ENCODE measurements around the gene CTPS2. TPM values are rescaled to one million over a fixed set of nuclear protein-coding genes. Genes with fewer than 3 reads are reported as not detected.

The CTPS2 gene
- 7.0 and 8.0 TPM in 2 replicates for total RNA-seq

DNA sequence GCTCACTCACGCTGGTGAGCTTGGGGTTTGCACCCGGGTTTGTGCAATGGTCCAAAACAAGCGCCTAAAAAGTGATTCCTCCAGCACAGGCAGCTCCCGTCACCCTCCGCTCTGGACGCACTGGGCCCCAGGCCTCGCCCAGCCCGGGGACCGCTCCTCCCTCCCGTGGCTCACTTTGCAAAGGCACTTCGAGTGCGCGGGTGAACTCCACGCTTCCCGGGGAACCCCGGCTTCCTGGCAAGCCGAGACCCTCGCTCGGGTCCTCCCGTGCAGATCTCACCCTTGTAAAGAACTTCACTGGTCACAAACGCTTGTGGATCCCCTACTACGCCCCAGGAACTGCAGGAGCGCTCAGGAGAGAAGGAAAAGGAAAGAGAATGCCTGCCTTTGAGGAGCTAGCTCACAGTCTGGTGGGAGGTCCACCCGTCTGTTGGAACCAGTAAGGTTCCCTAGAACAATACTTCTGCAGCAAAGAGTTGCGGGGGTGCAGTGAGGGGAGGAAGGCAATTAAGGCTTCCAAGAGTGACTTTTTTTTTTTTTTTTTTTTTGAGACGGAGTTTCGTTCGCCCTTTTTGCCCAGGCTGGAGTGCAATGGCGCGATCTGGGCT lies at the start of gene CTPS2:
CTPS2 (minus strand) TSS at position 122 of the 608 bp plus-strand sequence. CDS start 9,767 bp downstream, outside the sequence.

GRCh38 chrX:16719334-16720084 lies 7.0 kb upstream of the CTPS2 start, which contains the start of gene SYAP1:
TSS of gene SYAP1 (plus strand) at chrX:16719612. CDS start at chrX:16719725, 113 bp downstream.

DNA sequence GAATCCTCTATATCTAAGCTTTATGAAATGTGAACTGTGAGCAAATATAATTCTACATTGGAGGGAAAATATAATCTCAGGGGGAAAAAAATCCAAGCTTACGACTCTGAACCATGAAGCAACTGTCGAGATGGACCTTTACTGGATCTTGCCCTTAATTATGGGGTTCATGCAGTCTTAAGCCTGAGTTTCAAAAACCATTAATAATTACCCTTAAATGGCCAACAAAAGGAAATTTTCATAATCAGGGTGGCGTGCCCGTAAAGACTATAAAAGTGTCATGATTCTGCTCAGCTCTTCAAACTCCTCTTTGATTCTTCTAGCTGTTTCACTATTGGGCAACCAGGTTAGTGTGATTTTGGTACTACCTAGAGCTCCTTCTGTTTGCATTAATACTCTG lies 62.6 kb downstream of the CTPS2 start, which contains the start of gene S100G:
S100G (plus strand) TSS at position 301 of the 400 bp plus-strand sequence. CDS start 849 bp downstream, outside the sequence.

Other genes with a start within 250 kb of the CTPS2 start
- not detected in 2 replicates for gene S100G, start 62.5 kb downstream of the CTPS2 start, total RNA-seq
- gene SYAP1, start 6.9 kb upstream of the CTPS2 start, total RNA-seq: 33.6 and 53.3 TPM in 2 replicates
- 5.5 and 8.2 TPM in 2 replicates for gene TXLNG, start 73.8 kb upstream of the CTPS2 start, total RNA-seq
- gene RBBP7, start 157.7 kb upstream of the CTPS2 start, total RNA-seq: 90.5 and 136 TPM in 2 replicates
- gene REPS2, start 234.0 kb upstream of the CTPS2 start, total RNA-seq: 0.09 and 0.14 TPM in 2 replicates